ENCODE results near the gene AHCYL1. TPM values are rescaled to one million over a fixed set of nuclear protein-coding genes. Genes with fewer than 3 reads are reported as not detected.

AHCYL1 gene
- total and polyA plus RNA-seq, 2 of the 8 experiments (the other 6 are each of a cell fraction or from before 2014, with no cell fraction given), result 64.5 to 95.9 TPM

DNA sequence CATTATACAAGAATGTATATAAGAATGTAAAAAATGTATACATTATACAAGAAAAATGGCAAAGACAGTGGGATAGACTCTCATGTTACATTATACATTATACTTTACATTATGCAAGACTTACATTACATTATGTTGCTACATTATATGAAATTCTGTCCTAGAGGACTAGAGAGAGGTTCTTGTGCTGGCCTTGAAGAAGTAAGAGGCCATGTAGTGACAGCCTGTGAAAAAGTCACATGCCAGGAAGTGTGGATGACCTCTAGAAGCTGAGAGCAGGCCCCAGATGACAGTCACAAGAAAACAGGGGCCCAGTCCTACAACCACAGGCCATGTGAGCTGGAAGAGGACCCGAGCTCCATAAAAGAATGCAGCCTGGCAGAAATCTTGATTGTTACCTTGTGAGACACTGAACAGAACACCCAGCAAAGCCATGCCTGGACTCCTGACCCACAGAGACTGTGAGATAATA lies 30.5 kb upstream of the AHCYL1 start:
- Histone ChIP-seq H4K8ac (ENCODE audit: extremely low read depth, insufficient read depth, low read length) (no peak overlapping the region), H2BK15ac (ENCODE audit: low read length) (no peak overlapping the region), H4K91ac (replicated peaks; ENCODE audit: insufficient read length, low read length) (no peak overlapping the region), H3K4ac (replicated peaks; ENCODE audit: insufficient read length, low read depth, low read length) (no peak overlapping the region), H3K4me2 (ENCODE audit: insufficient read depth in 1 of 2, low read depth in 2 of 2, low read length in 2 of 2) (no peak overlapping the region), H2BK5ac (ENCODE audit: low read depth, low read length) (no peak overlapping the region), H4K5ac (ENCODE audit: insufficient read length, low read depth, low read length) (no peak overlapping the region), H3K56ac (replicated peaks; ENCODE audit: insufficient read length, low read depth, low read length) (no peak overlapping the region), H3K27ac (ENCODE audit: low read depth, low read length) (no peak overlapping the region), H2AFZ (ENCODE audit: low read length) (no peak overlapping the region), H2BK12ac (ENCODE audit: low read depth, low read length) (no peak overlapping the region), H3K4me3 (ENCODE audit: extremely low read depth in 1 of 4, insufficient read depth in 2 of 4, low read depth in 3 of 4, low read length in 4 of 4) (no peak overlapping the region), H3K36me3 (ENCODE audit: control insufficient read depth in 2 of 4, insufficient read depth in 4 of 4, low read length in 3 of 4) (no peaks in the 10 kb centered on the region), H3K9me3 (ENCODE audit: insufficient read depth in 2 of 2, low read depth in 1 of 2, low read length in 1 of 2) (no peaks in the 10 kb centered on the region), H3K79me1 (ENCODE audit: low read depth, low read length) (no peaks in the 10 kb centered on the region), H2BK120ac (replicated peaks; ENCODE audit: low read depth, low read length) (no peak overlapping the region), H3K79me2 (ENCODE audit: control insufficient read depth in 1 of 2, insufficient read depth in 2 of 2, low read length in 2 of 2) (no peaks in the 10 kb centered on the region), H2AK5ac (ENCODE audit: low read depth, low read length) (no peak overlapping the region), H3K23ac (ENCODE audit: insufficient read length) (no peak overlapping the region), H3K27me3 (replicated peaks in 1 of 4; ENCODE audit: control insufficient read depth in 3 of 4, extremely low read depth in 1 of 4, insufficient read depth in 3 of 4, low read length in 3 of 4) (peaks cover 0 to 7% (median 2%) of the 10 kb centered on the region in 4 experiments; a peak in 4 of 7 replicates), H3K23me2 (ENCODE audit: low read depth, low read length) (no peaks in the 10 kb centered on the region), H3K9ac (replicated peaks in 1 of 4; ENCODE audit: extremely low read depth in 1 of 4, low read depth in 3 of 4, low read length in 3 of 4) (no peak overlapping the region), H3K14ac (ENCODE audit: insufficient read length) (no peak overlapping the region), H3K18ac (ENCODE audit: extremely low read depth, low read length) (no peak overlapping the region), H2BK20ac (ENCODE audit: low read length) (no peak overlapping the region), H3K4me1 (replicated peaks in 1 of 4; ENCODE audit: control insufficient read depth in 3 of 4, insufficient read depth in 4 of 4, low read length in 3 of 4) (peaks cover 0 to 5% (median 2%) of the 10 kb centered on the region in 4 experiments; a peak in 3 of 7 replicates), H4K20me1 (replicated peaks in 1 of 2; ENCODE audit: control insufficient read depth in 1 of 2, insufficient read depth in 2 of 2, low read length in 2 of 2) (no peaks in the 10 kb centered on the region)
- ChIA-PET CTCF (ENCODE audit: partially characterized antibody) (interaction anchor here (0.9 kb wide), 1 partner anchor 324 kb away, joined by 3 read pairs; no protein-coding TSS in a partner anchor), POLR2A (ENCODE audit: partially characterized antibody) (interaction anchor here (0.9 kb wide), 1 partner anchor 9 kb away, joined by 3 read pairs; no protein-coding TSS in a partner anchor)
- DNase-seq (ENCODE audit: low read depth in 1 of 2, low spot score in 2 of 2), result no peak
- WGBS, 2 experiments (ENCODE audit: extremely low coverage in 1 of 2, insufficient coverage in 1 of 2, insufficient read length in 1 of 2, insufficient replicate concordance in 2 of 2, low coverage in 1 of 2, low lambda C conversion rate in 2 of 2, missing lambda C conversion rate in 1 of 2), result 88% methylated on average over 1 of the region's 1 CpG; no CpG with 5 or more reads in 1 of the 2 experiments
- no peak for FAIRE-seq
- TF ChIP-seq SAP30 (IDR thresholded peaks at IDR 0.05; ENCODE audit: insufficient read depth, insufficient replicate concordance, low read length), result no peak
- no peak for TF ChIP-seq CEBPB (IDR thresholded peaks at IDR 0.05; ENCODE audit: low read depth, low read length)
- TF ChIP-seq RFX5 (IDR thresholded peaks at IDR 0.05; ENCODE audit: borderline replicate concordance, low read depth, low read length), result no peak
- TF ChIP-seq RBBP5 (IDR thresholded peaks at IDR 0.05; ENCODE audit: borderline replicate concordance, low read depth, low read length), result no peak
- TF ChIP-seq SIX5 (IDR thresholded peaks at IDR 0.05; ENCODE audit: low read depth, low read length), result no peak
- no peak for TF ChIP-seq RNF2 (IDR thresholded peaks at IDR 0.05; ENCODE audit: borderline replicate concordance, low read depth, low read length, missing control alignments, poor library complexity, severe bottlenecking)

Measured in H1 (cell line).